GM10248 (cell line): Measurements from ENCODE around the gene KISS1R.

Experiments used
- CTCF ChIA-PET: fragments of 300-600 bp; sonication (Branson Sonifier 250); formaldehyde crosslinking; extraction: SDS; loops from one replicate; lab custom pipeline; 2021; ENCODE audit warnings: antibody characterized with exemption; lab: Yijun Ruan, JAX
- POLR2A ChIA-PET: fragments of 350-650 bp; sonication (Branson Sonifier 250); formaldehyde crosslinking; extraction: SDS; loops from one replicate; lab custom pipeline; 2020; ENCODE audit warnings: antibody characterized with exemption; lab: Yijun Ruan, JAX
- DNase-seq: peaks from one replicate; pipeline ENCODE4 v3.0.0; 2012; ENCODE audit errors: extremely low spot score
- TF ChIP-seq, protein P1 (sequence below): IDR thresholded peaks from 2 replicates; pipeline ENCODE4 v1.5.1; 2012; ENCODE audit warnings: mild to moderate bottlenecking, low read depth; ENCODE audit errors: extremely low read depth, missing control alignments, control extremely low read depth

KISS1R gene

DNA sequence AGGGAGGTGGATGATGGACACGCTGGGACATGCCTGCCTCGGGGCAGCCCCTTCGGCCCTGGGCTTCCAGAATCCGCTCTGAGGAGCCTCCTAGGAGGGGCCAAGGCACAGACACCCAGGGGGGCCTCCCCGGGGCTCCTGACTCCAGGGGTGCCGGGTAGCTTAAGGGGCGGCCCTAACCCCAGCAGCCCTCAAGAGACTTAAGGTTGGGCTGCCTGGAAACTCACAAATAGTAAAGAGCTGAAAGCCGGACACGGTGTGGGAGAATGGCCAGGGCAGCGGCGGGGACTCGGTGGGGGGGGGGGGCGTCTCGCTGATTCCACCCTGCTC, 16.4 kb downstream of the KISS1R start:
- no peak for DNase-seq
- TF ChIP-seq, protein P1, sequence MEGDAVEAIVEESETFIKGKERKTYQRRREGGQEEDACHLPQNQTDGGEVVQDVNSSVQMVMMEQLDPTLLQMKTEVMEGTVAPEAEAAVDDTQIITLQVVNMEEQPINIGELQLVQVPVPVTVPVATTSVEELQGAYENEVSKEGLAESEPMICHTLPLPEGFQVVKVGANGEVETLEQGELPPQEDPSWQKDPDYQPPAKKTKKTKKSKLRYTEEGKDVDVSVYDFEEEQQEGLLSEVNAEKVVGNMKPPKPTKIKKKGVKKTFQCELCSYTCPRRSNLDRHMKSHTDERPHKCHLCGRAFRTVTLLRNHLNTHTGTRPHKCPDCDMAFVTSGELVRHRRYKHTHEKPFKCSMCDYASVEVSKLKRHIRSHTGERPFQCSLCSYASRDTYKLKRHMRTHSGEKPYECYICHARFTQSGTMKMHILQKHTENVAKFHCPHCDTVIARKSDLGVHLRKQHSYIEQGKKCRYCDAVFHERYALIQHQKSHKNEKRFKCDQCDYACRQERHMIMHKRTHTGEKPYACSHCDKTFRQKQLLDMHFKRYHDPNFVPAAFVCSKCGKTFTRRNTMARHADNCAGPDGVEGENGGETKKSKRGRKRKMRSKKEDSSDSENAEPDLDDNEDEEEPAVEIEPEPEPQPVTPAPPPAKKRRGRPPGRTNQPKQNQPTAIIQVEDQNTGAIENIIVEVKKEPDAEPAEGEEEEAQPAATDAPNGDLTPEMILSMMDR = no peak
- ChIA-PET CTCF (interaction anchor here (0.8 to 2.0 kb wide), 5 partner anchors 9 to 72 kb away, joined by 3 to 10 read pairs (median 3); partner anchors contain the start of gene WDR18), POLR2A (interaction anchor here (0.8 to 1.6 kb wide), 2 partner anchors 14 to 340 kb away, joined by 3 to 8 read pairs; no protein-coding TSS in a partner anchor)

DNA sequence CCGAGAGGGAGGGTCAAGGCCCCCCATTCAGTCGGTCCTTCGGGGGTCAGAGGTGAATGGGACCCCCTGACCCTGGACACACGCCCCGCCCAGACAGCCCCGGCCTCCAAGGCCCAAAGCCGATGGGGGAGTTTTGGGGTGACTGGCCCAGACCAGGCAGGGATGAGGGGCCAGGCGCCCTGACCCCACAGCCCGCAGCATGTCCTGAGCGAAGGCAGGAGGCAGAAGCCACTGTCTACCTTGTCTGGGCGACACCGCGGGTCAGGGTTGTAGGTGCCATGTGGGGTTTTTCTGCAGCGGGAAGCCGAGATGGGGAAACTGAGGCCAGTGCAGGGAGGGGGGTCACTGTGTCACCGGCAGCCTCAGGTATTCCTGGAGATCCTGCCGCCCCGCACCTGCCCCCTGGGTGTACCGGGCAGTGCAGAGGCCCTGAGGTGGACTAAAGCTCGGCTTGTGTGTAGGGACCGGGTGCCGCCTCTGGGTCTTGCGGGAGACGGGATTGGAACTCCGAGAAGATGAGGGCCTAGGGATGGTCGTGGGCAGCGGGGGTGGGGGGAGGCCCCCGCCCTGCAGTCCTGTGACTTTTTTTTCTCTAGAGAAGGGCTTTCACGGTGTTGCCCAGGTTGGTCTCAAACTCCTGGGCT, 17.2 kb downstream of the KISS1R start:
- DNase-seq = no peak
- TF ChIP-seq, protein P1 = no peak
- CTCF ChIA-PET = interaction anchor here (0.9 to 4.8 kb wide), 2 partner anchors 8 to 48 kb away, joined by 3 to 22 read pairs; partner anchors contain the start of gene WDR18
- POLR2A ChIA-PET = no interaction called here

DNA sequence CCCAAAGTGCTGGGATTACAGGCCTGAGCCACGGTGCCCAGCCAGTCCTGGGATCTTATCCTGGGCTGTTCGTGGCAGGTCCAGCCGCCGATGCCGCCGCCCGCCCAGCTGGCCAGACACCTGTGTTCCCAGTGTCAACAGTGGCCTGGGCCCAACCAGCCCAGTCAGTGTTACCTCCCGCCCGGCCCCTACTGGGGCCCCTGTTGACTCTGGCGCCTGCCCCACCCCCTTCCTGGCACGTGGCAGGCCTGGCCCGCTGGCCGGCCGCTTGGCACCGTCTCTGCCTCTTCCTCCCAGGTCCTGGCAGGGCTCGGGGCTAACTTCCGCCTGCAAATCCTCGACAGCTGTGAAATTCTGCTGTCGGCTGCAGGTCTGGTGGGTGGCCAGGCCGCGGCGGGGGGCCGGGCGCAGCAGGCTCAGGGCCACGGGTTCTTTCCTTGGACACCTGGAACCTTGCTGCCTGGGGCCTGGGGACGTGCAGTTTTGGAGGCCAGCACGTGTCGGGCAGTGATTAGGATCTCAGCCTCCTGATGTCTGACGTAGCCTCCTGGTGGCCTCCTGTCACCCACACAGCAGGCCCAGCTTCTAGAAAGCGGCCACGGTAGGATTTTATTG, 17.8 kb downstream of the KISS1R start:
- no peak for DNase-seq
- CTCF ChIA-PET = interaction anchor here (1.6 to 4.8 kb wide), 3 partner anchors 10 to 48 kb away, joined by 4 to 22 read pairs (median 8); partner anchors contain the start of gene WDR18
- POLR2A ChIA-PET = interaction anchor here (1.0 kb wide), 1 partner anchor 11 kb away, joined by 5 read pairs; no protein-coding TSS in a partner anchor
- TF ChIP-seq, protein P1 = no peak

DNA sequence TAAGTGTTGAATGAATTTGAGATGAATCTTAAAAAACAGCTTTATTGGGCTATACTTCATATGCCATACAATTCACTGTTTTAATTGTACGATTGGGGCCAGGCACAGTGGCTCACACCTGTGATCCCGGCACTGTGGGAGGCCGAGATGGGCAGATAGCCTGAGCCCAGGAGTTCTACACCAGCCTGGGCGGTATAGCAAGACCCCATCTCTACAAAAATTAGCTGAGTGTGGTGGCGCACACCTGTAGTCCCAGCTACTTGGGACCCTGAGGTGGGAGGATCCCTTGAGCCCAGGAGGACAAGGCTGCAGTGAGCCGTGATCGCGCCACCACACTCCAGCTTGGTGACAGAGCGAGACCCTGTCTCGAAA, 19.0 kb downstream of the KISS1R start:
- ChIA-PET CTCF (interaction anchor here (1.6 to 4.8 kb wide), 3 partner anchors 8 to 47 kb away, joined by 4 to 22 read pairs (median 8); partner anchors contain the start of gene WDR18), POLR2A (no interaction called here)

GRCh38 chr19:937259-937694, 20.1 kb downstream of the KISS1R start:
- CTCF ChIA-PET = interaction anchor here (1.5 to 4.8 kb wide), 2 partner anchors 15 to 45 kb away, joined by 5 to 22 read pairs; partner anchors contain the start of gene WDR18
- peak; percentile 63 for DNase-seq
- TF ChIP-seq, protein P1 = no peak
- POLR2A ChIA-PET = no interaction called here

More for the DNA sequence above, 19.0 kb downstream of the KISS1R start:
- TF ChIP-seq, protein P1 = no peak
- no peak for DNase-seq

- TF ChIP-seq, protein P1 = no peak
- ChIA-PET POLR2A (interaction anchor here (0.6 to 0.9 kb wide), 4 partner anchors 8 to 676 kb away, joined by 3 to 6 read pairs (median 4); no protein-coding TSS in a partner anchor), CTCF (interaction anchor here (1.5 to 4.8 kb wide), 2 partner anchors 16 to 44 kb away, joined by 5 to 22 read pairs; partner anchors contain the start of gene WDR18)
- DNase-seq = no peak
Measured at GRCh38 chr19:938233-938923, 21.2 kb downstream of the KISS1R start.
